Upper lobe of left lung (tissue), 6 donors: ENCODE data around the gene NUP93. TPM values are rescaled to one million over a fixed set of nuclear protein-coding genes. Genes with fewer than 3 reads are reported as not detected.

Experiments used
- ATAC-seq, 2 donors: fragments of 200-7000 bp; cut with Tn5 transposase; one replicate each; pipeline ENCODE4 v1.9.1; 2022; ENCODE audit warnings: mild to moderate bottlenecking in 2 of 2, moderate library complexity in 2 of 2; ENCODE audit not compliant: low FRiP score in 2 of 2
- DNase-seq, 2 donors: peaks; one replicate each; pipeline ENCODE4 v3.0.0-alpha.2; 2019 to 2020
- H3K27ac ChIP-seq, 4 donors: fragments of 200-600 bp; sonication (generic); one replicate each; pipeline ENCODE4 v1.5.1; 2016 to 2019
- H3K27me3 ChIP-seq, 4 donors: fragments of 200-600 bp; sonication (generic); one replicate each; pipeline ENCODE4 v1.5.1; 2017 to 2019
- H3K36me3 ChIP-seq, 4 donors: fragments of 200-600 bp; sonication (generic); one replicate each; pipeline ENCODE4 v1.5.1; 2016 to 2019
- H3K4me1 ChIP-seq, 4 donors: fragments of 200-600 bp; sonication (generic); one replicate each; pipeline ENCODE4 v1.5.1; 2018 to 2019
- H3K4me3 ChIP-seq, 4 donors: fragments of 200-600 bp; sonication (generic); one replicate each; pipeline ENCODE4 v1.5.1; 2017 to 2019; ENCODE audit warnings: mild to moderate bottlenecking in 2 of 4, moderate library complexity in 1 of 4
- H3K9me3 ChIP-seq, 4 donors: fragments of 200-600 bp; sonication (generic); one replicate each; pipeline ENCODE4 v1.5.1; 2018 to 2019
- EP300 ChIP-seq, 4 donors: sonication (generic); formaldehyde crosslinking; IDR thresholded peaks; one replicate each; pipeline ENCODE4 v1.5.1; 2017; ENCODE audit warnings: antibody characterized with exemption in 4 of 4, control low read depth in 2 of 4
- POLR2A ChIP-seq, 4 donors: fragments of 450-650 bp; IDR thresholded peaks; one replicate each; pipeline ENCODE4 v1.5.1; 2016 to 2017; ENCODE audit warnings: antibody characterized with exemption in 4 of 4, mild to moderate bottlenecking in 2 of 4
- POLR2AphosphoS5 ChIP-seq, 2 donors: sonication (generic); formaldehyde crosslinking; IDR thresholded peaks; one replicate each; pipeline ENCODE4 v1.5.1; 2017; ENCODE audit warnings: antibody characterized with exemption in 2 of 2
- WGBS, 2 donors: methylation state at CpG; one replicate each; pipeline ENCODE4 v1.1.5; 2017 to 2018; 5-methylcytosine and 5-hydroxymethylcytosine counted together
- total RNA-seq, 6 donors: library from RNA; depleted of rRNA in 4 of 6; stranded (reverse); fragments of >200 nt in 4 of 6; gene quantifications; one replicate each; pipeline versions ENCODE4 v1.1.0 to v1.2.1, GENCODE V29; 2016 to 2021
- TF ChIP-seq, protein P1 (sequence below), 6 experiments: fragments of 450-650 bp in 4 of 6; fragments of 200-600 bp in 2 of 6; sonication (generic) in 2 of 6; IDR thresholded peaks; one replicate each; pipeline ENCODE4 v1.5.1; 2016 to 2019; ENCODE audit warnings: antibody characterized with exemption in 6 of 6
- donor health status: DM: no; HTN: no; CAD: no; lungs with moderate emphysema.
- donor health status: DM: no; HTN: yes; CAD: no; lungs with severe emphysema.

NUP93 gene
- total RNA-seq, 6 donors from 2014 or later: 30.9 to 57.3 (median 45.3) TPM

GRCh38 chr16:56859636-56860035 is 129.7 kb downstream of the NUP93 start:
- Histone ChIP-seq H3K36me3 (no peaks in the 10 kb centered on the region), H3K4me1 (peaks cover 0 to 20% (median 12%) of the 10 kb centered on the region in 4 donors), H3K27ac (no peak overlapping the region), H3K9me3 (no peaks in the 10 kb centered on the region), H3K4me3 (no peak overlapping the region), H3K27me3 (no peaks in the 10 kb centered on the region)
- ATAC-seq (no peak), DNase-seq (no peak)
- TF ChIP-seq POLR2AphosphoS5 (IDR thresholded peaks at IDR 0.05): no peak
- no peak for TF ChIP-seq EP300 (IDR thresholded peaks at IDR 0.05)
- no peak for TF ChIP-seq POLR2A (IDR thresholded peaks at IDR 0.05)
- TF ChIP-seq, protein P1, sequence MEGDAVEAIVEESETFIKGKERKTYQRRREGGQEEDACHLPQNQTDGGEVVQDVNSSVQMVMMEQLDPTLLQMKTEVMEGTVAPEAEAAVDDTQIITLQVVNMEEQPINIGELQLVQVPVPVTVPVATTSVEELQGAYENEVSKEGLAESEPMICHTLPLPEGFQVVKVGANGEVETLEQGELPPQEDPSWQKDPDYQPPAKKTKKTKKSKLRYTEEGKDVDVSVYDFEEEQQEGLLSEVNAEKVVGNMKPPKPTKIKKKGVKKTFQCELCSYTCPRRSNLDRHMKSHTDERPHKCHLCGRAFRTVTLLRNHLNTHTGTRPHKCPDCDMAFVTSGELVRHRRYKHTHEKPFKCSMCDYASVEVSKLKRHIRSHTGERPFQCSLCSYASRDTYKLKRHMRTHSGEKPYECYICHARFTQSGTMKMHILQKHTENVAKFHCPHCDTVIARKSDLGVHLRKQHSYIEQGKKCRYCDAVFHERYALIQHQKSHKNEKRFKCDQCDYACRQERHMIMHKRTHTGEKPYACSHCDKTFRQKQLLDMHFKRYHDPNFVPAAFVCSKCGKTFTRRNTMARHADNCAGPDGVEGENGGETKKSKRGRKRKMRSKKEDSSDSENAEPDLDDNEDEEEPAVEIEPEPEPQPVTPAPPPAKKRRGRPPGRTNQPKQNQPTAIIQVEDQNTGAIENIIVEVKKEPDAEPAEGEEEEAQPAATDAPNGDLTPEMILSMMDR (IDR thresholded peaks at IDR 0.05): no peak
- 72 to 96% methylated on average over 2 of the region's 2 CpGs for WGBS, 2 donors

GRCh38 chr16:56860226-56861020 is 130.5 kb downstream of the NUP93 start:
- no peak for ATAC-seq
- Histone ChIP-seq H3K27me3 (no peaks in the 10 kb centered on the region), H3K36me3 (no peaks in the 10 kb centered on the region), H3K27ac (no peak overlapping the region), H3K4me3 (no peak overlapping the region), H3K9me3 (no peaks in the 10 kb centered on the region), H3K4me1 (peaks cover 0 to 20% (median 12%) of the 10 kb centered on the region in 4 donors)
- no peak for DNase-seq
- 44 to 63% methylated on average over 9 of the region's 9 CpGs for WGBS, 2 donors
- TF ChIP-seq POLR2AphosphoS5 (IDR thresholded peaks at IDR 0.05) (no peak), POLR2A (IDR thresholded peaks at IDR 0.05) (no peak), EP300 (IDR thresholded peaks at IDR 0.05) (no peak)
- TF ChIP-seq, protein P1 (IDR thresholded peaks at IDR 0.05): no peak

- Histone ChIP-seq H3K27me3 (no peaks in the 10 kb centered on the region), H3K4me1 (peaks cover 0 to 20% (median 12%) of the 10 kb centered on the region in 4 donors), H3K36me3 (no peaks in the 10 kb centered on the region), H3K9me3 (no peaks in the 10 kb centered on the region), H3K27ac (no peak overlapping the region), H3K4me3 (no peak overlapping the region)
- TF ChIP-seq, protein P1 (IDR thresholded peaks at IDR 0.05): no peak
- no peak for TF ChIP-seq POLR2A (IDR thresholded peaks at IDR 0.05)
- TF ChIP-seq POLR2AphosphoS5 (IDR thresholded peaks at IDR 0.05): no peak
- TF ChIP-seq EP300 (IDR thresholded peaks at IDR 0.05): no peak
- DNase-seq (no peak), ATAC-seq (peak in 1 of 2 donors; percentile 6)
- WGBS, 2 donors: 38 to 42% methylated on average over 3 of the region's 3 CpGs
Measured at GRCh38 chr16:56861092-56861610, 131.2 kb downstream of the NUP93 start.

DNA sequence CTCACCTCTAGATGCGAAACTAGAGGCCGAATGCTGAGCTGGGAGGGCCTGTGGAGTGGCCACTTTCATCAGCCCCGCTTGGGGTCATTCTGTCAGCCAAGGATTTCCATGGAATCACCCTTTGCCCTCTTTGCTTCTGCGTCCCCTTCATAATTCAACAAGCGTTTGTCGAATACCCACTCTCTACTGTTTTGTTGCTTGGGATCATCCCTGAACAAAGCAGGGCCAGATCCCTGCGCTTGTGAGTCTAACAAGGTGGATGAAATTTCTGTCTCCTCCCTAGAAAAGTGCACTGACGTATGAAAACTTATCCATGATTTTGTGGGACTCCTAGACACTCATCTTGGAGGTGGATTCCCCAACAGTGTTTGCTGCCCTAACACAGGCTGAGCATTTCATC is 131.8 kb downstream of the NUP93 start:
- DNase-seq (no peak), ATAC-seq (no peak)
- 90 to 96% methylated on average over 8 of the region's 8 CpGs for whole genome bisulfite sequencing, 2 donors

More for the DNA sequence above, 131.8 kb downstream of the NUP93 start:
- TF ChIP-seq, protein P1 (IDR thresholded peaks at IDR 0.05): no peak
- TF ChIP-seq POLR2A (IDR thresholded peaks at IDR 0.05) (no peak), EP300 (IDR thresholded peaks at IDR 0.05) (no peak), POLR2AphosphoS5 (IDR thresholded peaks at IDR 0.05) (no peak)
- no peaks in the 10 kb centered on the region for H3K36me3 ChIP-seq
- H3K9me3 ChIP-seq: no peaks in the 10 kb centered on the region
- H3K4me3 ChIP-seq: no peak overlapping the region
- H3K27me3 ChIP-seq: no peaks in the 10 kb centered on the region
- no peak overlapping the region for H3K27ac ChIP-seq
- H3K4me1 ChIP-seq: peaks cover 0 to 20% (median 12%) of the 10 kb centered on the region in 4 donors
